CD14-positive monocyte (primary cell): ENCODE measurements around the gene ATG7. TPM values are rescaled to one million over a fixed set of nuclear protein-coding genes. Genes with fewer than 3 reads are reported as not detected.

Source experiments
- DNase-seq, 3 donors: peaks; one replicate each; pipeline ENCODE4 v3.0.0-alpha.2; 2011 to 2022
- H2AFZ ChIP-seq: 2 replicates; pipeline ENCODE4 v1.6.0; 2012; ENCODE audit warnings: mild to moderate bottlenecking, low read depth, low read length, inconsistent platforms; ENCODE audit not compliant: insufficient read depth, poor library complexity, severe bottlenecking
- H3K27ac ChIP-seq, 2 donors: 1 replicate in 1 of 2; 2 replicates in 1 of 2; pipeline ENCODE4 v1.5.1; 2012 to 2013; ENCODE audit warnings: low read length in 2 of 2, control low read depth in 1 of 2, inconsistent platforms in 1 of 2, low read depth in 1 of 2, mild to moderate bottlenecking in 1 of 2
- H3K27me3 ChIP-seq, 2 donors: one replicate each; pipeline versions ENCODE4 v1.6.0 to v1.6.1; 2011 to 2013; ENCODE audit warnings: low read length in 2 of 2; ENCODE audit not compliant: control insufficient read depth in 2 of 2, insufficient read depth in 2 of 2
- H3K36me3 ChIP-seq, 2 donors: replicated peaks in 1 of 2; 1 replicate in 1 of 2; 2 replicates in 1 of 2; pipeline versions ENCODE4 v1.5.1 to v1.6.1; 2012 to 2013; ENCODE audit warnings: low read length in 2 of 2, control low read depth in 1 of 2, inconsistent platforms in 1 of 2, mild to moderate bottlenecking in 1 of 2; ENCODE audit not compliant: insufficient read depth in 2 of 2, control insufficient read depth in 1 of 2
- H3K4me1 ChIP-seq, 2 donors: 1 replicate in 1 of 2; 2 replicates in 1 of 2; pipeline versions ENCODE4 v1.5.1 to v1.6.1; 2012 to 2013; ENCODE audit warnings: low read length in 2 of 2, control low read depth in 1 of 2, inconsistent platforms in 1 of 2, mild to moderate bottlenecking in 1 of 2, moderate library complexity in 1 of 2; ENCODE audit not compliant: insufficient read depth in 2 of 2, control insufficient read depth in 1 of 2
- H3K4me2 ChIP-seq: replicated peaks from 2 replicates; pipeline ENCODE3; 2012; ENCODE audit warnings: low read length, moderate library complexity, mild to moderate bottlenecking; ENCODE audit not compliant: poor library complexity, severe bottlenecking; ENCODE audit errors: extremely low read depth
- H3K4me3 ChIP-seq, 3 experiments: fragments of 200-600 bp in 1 of 3; sonication (generic) in 1 of 3; replicated peaks in 1 of 3; 1 replicate in 2 of 3; 2 replicates in 1 of 3; pipeline ENCODE4 v1.5.1; 2011 to 2013; ENCODE audit warnings: low read length in 3 of 3, mild to moderate bottlenecking in 3 of 3, control low read depth in 2 of 3, low read depth in 2 of 3, inconsistent platforms in 1 of 3, moderate library complexity in 1 of 3
- H3K79me2 ChIP-seq: 2 replicates; pipeline ENCODE4 v1.6.0; 2012; ENCODE audit warnings: mild to moderate bottlenecking, control low read depth, inconsistent platforms, low read length, moderate library complexity; ENCODE audit not compliant: insufficient read depth
- H3K9ac ChIP-seq: 2 replicates; pipeline ENCODE4 v1.6.0; 2017; ENCODE audit warnings: low read length, mild to moderate bottlenecking; ENCODE audit not compliant: insufficient read depth, poor library complexity, severe bottlenecking
- H3K9me3 ChIP-seq, 2 donors: replicated peaks in 1 of 2; 1 replicate in 1 of 2; 2 replicates in 1 of 2; pipeline versions ENCODE4 v1.5.1 to v1.6.1; 2012 to 2013; ENCODE audit warnings: low read length in 2 of 2, control low read depth in 1 of 2; ENCODE audit not compliant: control insufficient read depth in 1 of 2, insufficient read depth in 1 of 2
- H4K20me1 ChIP-seq: 2 replicates; pipeline ENCODE4 v1.6.0; 2012; ENCODE audit warnings: mild to moderate bottlenecking, low read length, control low read depth, moderate library complexity; ENCODE audit not compliant: insufficient read depth
- H3K27ac Mint-ChIP-seq, 7 donors: one replicate each; pipeline ENCODE4 v1.8.0; 2020; ENCODE audit warnings: mild to moderate bottlenecking in 7 of 7, mixed read lengths in 7 of 7, moderate library complexity in 6 of 7, inconsistent platforms in 2 of 7
- H3K27me3 Mint-ChIP-seq, 3 donors: one replicate each; pipeline ENCODE4 v1.8.0; 2021 to 2022; ENCODE audit warnings: low read depth in 3 of 3, mild to moderate bottlenecking in 3 of 3, mixed read lengths in 3 of 3, moderate library complexity in 3 of 3, inconsistent platforms in 1 of 3
- H3K36me3 Mint-ChIP-seq, 2 donors: one replicate each; pipeline ENCODE4 v1.8.0; 2020; ENCODE audit warnings: mixed read lengths in 2 of 2, inconsistent platforms in 1 of 2, mild to moderate bottlenecking in 1 of 2
- H3K4me1 Mint-ChIP-seq: one replicate; pipeline ENCODE4 v1.8.0; 2020; ENCODE audit warnings: mild to moderate bottlenecking, mixed read lengths
- H3K4me3 Mint-ChIP-seq, 2 donors: one replicate each; pipeline ENCODE4 v1.8.0; 2020; ENCODE audit warnings: mild to moderate bottlenecking in 2 of 2, mixed read lengths in 2 of 2, moderate library complexity in 1 of 2
- H3K9me3 Mint-ChIP-seq, 7 donors: one replicate each; pipeline ENCODE4 v1.8.0; 2020 to 2022; ENCODE audit warnings: mixed read lengths in 7 of 7, mild to moderate bottlenecking in 6 of 7, moderate library complexity in 6 of 7, inconsistent platforms in 2 of 7
- WGBS: methylation state at CpG from one replicate; pipeline ENCODE4 v1.1.5; 2013; ENCODE audit warnings: missing lambda C conversion rate; ENCODE audit not compliant: insufficient coverage; 5-methylcytosine and 5-hydroxymethylcytosine counted together
- intact Hi-C, 2 donors: fragments of 100-400 bp; cut with micrococcal nuclease; formaldehyde crosslinking; loops; one replicate each; pipeline versions ENCODE4 v1.15.0 to v1.15.1; 2023
- polyA plus RNA-seq, 3 donors: library from polyadenylated mRNA; depleted of rRNA in 1 of 3; unstranded in 2 of 3; stranded (reverse) in 1 of 3; fragments of 300-500 nt in 2 of 3; fragments of >200 nt in 1 of 3; fragmentation: Illumina TruSeq in 2 of 3; gene quantifications; 1 replicate in 2 of 3; 2 replicates in 1 of 3; pipeline ENCODE4 v1.2.3, GENCODE V29; 2012 to 2021
- TF ChIP-seq, protein P1 (sequence below): fragments of 200-600 bp; IDR thresholded peaks from one replicate; pipeline ENCODE4 v1.8.0; 2022; ENCODE audit warnings: antibody characterized with exemption, mild to moderate bottlenecking

ATG7 gene
- polyA plus RNA-seq, 3 donors, result 57.4 to 101 (median 89.7) TPM

DNA sequence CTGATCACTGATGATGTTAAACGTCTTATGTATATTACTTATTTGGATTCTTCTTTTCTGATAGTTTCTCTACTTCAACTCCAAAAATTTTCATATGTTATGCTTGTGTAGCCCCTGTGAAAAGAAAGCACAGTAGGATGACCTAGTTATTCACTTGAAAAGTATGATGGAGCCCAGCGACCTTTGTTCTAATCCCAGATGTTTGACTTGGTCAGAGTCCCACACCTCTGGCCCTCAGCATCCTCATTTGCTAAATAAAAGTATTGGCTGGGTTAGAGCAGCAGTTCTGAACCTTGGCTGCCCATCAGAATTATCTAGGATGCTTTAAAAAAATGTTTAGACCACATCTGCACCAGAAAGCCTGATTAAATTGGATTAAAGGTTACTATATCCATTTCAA is 173.7 kb downstream of the ATG7 start:
- Mint-ChIP-seq H3K27ac (no peak overlapping the region), H3K9me3 (peaks cover 0 to 2% (median 0%) of the 10 kb centered on the region in 7 donors), H3K27me3 (no peaks in the 10 kb centered on the region), H3K4me3 (no peak overlapping the region), H3K4me1 (peaks cover 5% of the 10 kb centered on the region), H3K36me3 (peaks cover 57 to 61% of the 10 kb centered on the region in 2 donors)
- DNase-seq, result no peak
- Histone ChIP-seq H3K4me1 (peaks cover 1 to 3% of the 10 kb centered on the region in 2 donors), H3K27me3 (no peaks in the 10 kb centered on the region), H3K27ac (no peak overlapping the region), H2AFZ (no peak overlapping the region), H3K79me2 (peaks cover 18% of the 10 kb centered on the region), H3K9me3 (no peaks in the 10 kb centered on the region), H3K4me3 (no peak overlapping the region), H3K9ac (no peak overlapping the region), H4K20me1 (peaks cover 89% of the 10 kb centered on the region), H3K36me3 (peaks cover 21 to 77% of the 10 kb centered on the region in 2 donors), H3K4me2 (no peak overlapping the region)
- no CpG with 5 or more reads among the region's 2 CpGs for WGBS
- intact Hi-C loops, result no loop called here
- TF ChIP-seq, protein P1, sequence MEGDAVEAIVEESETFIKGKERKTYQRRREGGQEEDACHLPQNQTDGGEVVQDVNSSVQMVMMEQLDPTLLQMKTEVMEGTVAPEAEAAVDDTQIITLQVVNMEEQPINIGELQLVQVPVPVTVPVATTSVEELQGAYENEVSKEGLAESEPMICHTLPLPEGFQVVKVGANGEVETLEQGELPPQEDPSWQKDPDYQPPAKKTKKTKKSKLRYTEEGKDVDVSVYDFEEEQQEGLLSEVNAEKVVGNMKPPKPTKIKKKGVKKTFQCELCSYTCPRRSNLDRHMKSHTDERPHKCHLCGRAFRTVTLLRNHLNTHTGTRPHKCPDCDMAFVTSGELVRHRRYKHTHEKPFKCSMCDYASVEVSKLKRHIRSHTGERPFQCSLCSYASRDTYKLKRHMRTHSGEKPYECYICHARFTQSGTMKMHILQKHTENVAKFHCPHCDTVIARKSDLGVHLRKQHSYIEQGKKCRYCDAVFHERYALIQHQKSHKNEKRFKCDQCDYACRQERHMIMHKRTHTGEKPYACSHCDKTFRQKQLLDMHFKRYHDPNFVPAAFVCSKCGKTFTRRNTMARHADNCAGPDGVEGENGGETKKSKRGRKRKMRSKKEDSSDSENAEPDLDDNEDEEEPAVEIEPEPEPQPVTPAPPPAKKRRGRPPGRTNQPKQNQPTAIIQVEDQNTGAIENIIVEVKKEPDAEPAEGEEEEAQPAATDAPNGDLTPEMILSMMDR, result no peak

DNA sequence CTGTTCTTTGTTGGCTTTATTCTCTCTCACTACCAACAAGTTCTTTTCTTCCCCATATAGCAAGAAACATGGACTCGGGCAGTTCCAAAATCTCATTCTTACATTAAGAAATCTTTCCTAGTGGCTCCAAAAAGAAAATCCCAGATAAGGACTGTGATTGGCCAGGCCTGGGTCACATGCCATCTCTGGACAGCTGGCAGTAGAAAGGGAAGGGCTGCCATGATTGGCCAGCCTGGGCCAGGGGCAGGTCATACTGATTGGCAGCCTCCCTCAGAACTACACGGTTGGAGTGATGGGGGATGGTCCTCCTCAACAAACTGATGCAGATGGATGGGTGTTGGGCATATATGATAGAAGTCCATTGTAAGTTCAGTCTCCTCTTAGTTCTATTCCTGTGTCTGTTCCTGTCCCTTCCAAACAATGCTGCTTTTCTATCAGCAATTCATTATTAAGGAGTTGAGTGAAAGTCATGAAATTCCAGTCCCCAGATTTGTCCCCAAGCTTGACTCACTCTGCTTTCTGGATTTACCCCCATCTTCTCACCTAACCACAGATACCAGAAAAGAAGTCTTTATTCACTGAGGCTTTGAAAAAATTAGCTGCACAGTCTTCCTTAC is 175.5 kb downstream of the ATG7 start:
- no peak overlapping the region for H3K4me3 ChIP-seq
- peaks cover 24% of the 10 kb centered on the region for H3K79me2 ChIP-seq
- no peak overlapping the region for H2AFZ ChIP-seq
- no peak overlapping the region for H3K4me3 Mint-ChIP-seq
- H3K9ac ChIP-seq, result no peak overlapping the region
- H3K36me3 Mint-ChIP-seq, result peaks cover 55 to 64% of the 10 kb centered on the region in 2 donors
- H4K20me1 ChIP-seq, result peaks cover 88% of the 10 kb centered on the region
- H3K36me3 ChIP-seq, result peaks cover 21 to 72% of the 10 kb centered on the region in 2 donors
- H3K27me3 ChIP-seq, result no peaks in the 10 kb centered on the region
- no peaks in the 10 kb centered on the region for H3K9me3 Mint-ChIP-seq
- peak overlapping the region in 1 of 7 donors; percentile 7 for H3K27ac Mint-ChIP-seq
- no peak overlapping the region for H3K27ac ChIP-seq
- TF ChIP-seq, protein P1, result no peak
- H3K9me3 ChIP-seq, result no peaks in the 10 kb centered on the region
- H3K27me3 Mint-ChIP-seq, result no peaks in the 10 kb centered on the region
- peaks cover 11% of the 10 kb centered on the region for H3K4me1 Mint-ChIP-seq
- DNase-seq, result no peak
- no peaks in the 10 kb centered on the region for H3K4me1 ChIP-seq
- intact Hi-C loops, result no loop called here
- H3K4me2 ChIP-seq, result no peak overlapping the region
- 100% methylated on average over 1 of the region's 2 CpGs for WGBS
